COLO829 (cell line): ENCODE results near the gene PPARG.

Experiments
- DNase-seq: peaks from one replicate; pipeline ENCODE4 v3.0.0; 2012; ENCODE audit warnings: low spot score

The PPARG gene

GRCh38 chr3:12313519-12313918, 24.6 kb downstream of the PPARG start:
- DNase-seq: no peak

- no peak for DNase-seq
Measured at GRCh38 chr3:12316253-12316652, 27.4 kb downstream of the PPARG start.

GRCh38 chr3:12316729-12317351, 28.0 kb downstream of the PPARG start:
- DNase-seq: no peak

DNA sequence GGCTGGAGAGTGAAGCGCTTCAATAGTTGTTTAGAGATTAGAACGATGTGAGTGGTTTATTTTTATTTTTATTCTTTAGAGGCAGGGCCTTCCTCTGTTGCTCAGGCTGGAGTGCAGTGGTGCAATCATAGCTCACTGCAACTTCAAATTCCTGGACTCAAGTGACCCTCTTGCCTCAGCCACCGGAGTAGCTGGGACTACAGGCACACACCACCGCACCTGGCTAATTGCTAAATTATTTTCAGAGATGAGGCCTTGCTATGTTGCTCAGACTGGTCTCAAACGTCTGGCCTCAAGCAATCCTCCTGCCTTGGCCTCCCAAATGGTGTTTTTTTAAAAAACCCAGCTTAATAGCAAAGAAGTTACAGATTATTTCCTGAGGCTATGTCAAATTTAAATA, 29.0 kb downstream of the PPARG start:
- no peak for DNase-seq

DNA sequence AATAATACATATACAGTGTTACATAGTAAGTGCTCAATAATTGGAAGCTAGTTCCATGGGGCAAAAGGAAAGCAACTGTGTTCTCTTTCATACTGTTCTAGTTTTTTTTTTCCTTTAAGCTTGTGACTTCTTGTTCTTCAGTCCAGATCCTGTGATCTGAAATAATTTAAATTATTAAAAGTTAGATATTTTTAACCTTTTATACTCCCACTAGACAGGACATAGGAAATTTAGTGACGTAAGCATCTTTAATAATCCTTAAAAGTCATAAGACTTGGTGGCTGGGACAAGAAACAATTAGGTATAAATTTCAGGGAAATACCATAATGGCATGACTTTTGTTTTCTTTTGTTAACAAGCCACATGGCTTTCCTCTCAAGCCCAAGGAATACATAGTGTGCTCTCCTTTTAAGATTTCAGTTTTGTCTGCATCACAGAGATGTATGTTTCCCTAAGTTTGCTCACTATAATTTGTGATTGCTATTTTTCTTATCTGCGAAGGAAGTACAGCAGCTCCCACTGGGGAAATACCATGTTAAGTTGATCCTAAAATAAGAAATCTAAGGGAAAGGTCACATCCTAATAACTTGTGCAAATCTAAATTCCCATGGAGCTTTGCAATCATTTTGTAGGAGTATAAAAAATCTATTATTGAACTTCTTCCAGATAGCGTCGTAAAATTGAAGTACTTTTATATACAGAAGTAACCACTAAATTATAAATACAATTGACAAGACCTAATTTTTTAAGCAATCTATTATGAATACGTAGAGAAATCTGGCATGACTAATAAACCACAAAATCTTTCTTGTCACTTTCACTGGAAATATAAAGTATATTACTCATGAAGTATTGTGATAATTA, 30.1 kb downstream of the PPARG start:
- DNase-seq: no peak

DNA sequence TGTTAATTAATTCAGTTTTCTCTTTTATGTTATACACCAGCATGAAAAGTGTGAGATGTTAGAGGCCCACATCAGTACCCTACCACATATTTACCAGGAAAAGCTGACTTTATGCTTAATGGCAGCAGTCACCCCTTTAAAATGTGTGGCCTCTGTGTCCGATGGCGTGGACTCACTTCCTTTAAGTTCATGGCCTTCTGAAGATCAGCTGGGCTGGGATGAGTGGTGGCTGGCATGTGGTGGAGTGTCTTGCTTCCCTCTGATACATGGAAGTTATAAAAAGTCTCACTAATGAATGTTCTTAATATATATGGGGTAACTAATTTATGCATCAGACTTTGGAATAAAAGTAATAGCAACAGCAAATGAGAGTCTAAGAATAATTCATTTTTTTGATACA, 32.1 kb downstream of the PPARG start:
- DNase-seq: no peak

- no peak for DNase-seq
Measured at GRCh38 chr3:12323237-12323636, 34.4 kb downstream of the PPARG start.

- no peak for DNase-seq
Measured at GRCh38 chr3:12325586-12326515, 37.0 kb downstream of the PPARG start.

DNA sequence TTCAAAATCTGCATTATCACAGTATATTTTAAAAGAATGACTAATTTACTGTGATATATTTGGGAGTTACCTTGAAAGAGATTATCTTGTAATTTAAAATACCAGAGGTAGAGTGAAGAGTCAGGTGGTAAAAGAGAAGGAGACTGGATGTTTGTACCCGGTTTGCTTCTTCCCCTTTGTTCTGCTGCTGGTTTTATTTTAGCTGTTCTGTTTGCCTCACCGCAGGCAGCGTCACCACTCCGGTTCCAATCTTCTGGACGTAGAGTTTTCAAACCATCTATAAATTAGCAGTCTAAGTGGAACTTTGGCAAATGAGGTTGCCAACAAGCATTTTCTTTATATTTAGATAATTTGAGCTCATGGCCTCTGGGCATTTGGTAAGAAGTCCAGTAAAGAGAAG, 38.2 kb downstream of the PPARG start:
- DNase-seq: no peak

DNA sequence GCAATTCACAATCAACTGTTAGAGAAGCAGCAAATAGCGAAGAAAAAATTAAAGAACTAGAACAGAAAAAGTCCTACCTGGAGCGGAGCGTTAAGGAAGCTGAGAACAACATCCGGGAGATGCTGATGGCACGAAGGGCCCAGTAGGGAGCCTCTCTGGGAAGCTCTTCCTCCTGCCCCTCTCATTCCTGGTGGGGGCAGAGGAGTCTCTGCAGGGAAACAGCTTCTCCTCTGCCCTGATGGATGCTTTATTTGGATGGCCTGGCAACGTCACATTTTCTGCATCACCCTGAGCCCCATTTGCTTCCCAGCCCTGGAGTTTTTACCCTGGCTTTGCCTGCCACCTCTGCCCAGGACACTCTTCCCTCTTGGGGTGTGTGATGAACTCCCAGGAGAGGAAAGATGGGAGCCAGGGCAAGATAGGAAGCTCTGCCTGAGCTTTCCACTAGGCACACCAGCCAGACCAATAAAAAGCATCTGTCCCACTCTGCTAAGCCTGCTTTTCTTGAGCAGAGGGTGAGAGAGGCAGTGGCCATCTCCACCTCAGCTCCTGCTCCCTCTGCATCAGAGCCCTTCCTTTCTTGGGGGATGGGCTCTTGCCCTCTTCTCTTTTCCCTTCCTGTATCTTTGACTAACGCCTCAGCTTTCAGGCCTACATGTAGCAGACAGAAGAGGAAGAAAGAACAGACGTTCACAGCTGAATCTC, 39.4 kb downstream of the PPARG start:
- no peak for DNase-seq

DNA sequence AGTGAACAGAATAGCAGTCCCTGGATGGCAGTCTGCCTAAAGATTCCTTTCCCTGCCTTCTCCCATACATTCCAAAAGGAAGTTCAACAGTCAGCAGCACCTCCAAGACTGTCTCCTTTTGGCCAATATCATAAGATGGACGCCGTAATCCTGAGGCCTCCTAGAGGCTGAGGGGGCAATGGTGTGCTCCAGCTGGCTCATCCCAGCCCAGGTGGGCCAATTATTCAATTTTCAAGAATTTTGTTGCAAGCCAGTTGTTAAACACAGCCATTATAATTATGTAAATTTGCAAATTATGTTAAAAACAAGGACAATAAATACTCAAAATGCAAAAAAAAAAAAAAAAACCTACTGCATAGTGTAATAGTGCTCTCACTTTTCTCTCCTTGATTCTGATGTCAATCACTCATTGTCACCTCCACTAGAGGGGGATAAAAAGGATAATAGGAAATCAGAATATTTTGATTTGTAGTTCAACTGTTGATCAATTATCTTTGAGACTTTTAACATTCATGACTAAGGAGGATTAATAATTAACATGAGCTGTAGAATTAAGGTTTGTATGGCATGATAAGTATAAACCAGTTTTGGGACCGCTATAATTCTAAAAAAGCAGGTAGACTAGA, 40.1 kb downstream of the PPARG start:
- no peak for DNase-seq

- DNase-seq: no peak
Measured at GRCh38 chr3:12334786-12335185, 45.9 kb downstream of the PPARG start.

DNA sequence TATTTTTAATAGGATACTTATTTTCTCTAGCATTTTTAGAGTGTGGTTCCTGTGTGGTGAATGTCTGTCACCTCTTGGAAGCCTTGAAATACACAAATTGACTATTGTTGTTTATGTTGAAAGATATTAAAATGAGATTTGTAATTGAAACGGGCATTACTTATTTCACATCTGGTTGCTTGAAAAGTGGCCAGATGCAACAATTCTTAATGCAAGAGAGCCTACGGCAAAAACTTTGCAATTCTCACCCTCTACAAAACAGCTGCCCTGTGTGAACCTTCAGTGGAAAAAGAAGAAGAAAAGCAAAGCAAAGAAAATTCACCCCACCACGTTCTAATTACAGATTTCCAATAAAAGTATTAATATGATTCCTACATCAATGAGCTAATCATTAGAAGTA, 46.6 kb downstream of the PPARG start:
- DNase-seq: no peak

DNA sequence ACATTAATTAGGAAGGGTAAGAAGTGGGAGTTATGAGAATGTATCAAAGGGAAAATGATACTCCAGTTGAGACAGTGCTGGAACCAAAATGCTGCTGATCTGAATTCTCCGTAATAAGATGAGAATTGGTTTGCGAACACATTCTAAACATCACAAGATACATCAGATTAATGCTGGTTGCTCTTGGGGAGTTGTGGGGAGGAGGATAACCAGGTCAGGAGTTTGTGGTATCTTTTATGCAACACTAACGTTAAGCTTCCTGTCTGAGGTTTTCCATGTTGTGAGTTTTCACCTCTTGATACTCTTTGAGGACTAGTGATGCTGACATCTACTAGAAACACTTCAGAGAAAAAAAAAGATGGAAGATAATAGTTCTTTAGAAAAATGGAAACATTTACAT, 47.2 kb downstream of the PPARG start:
- no peak for DNase-seq

GRCh38 chr3:12338595-12339546, 50.0 kb downstream of the PPARG start:
- no peak for DNase-seq

DNA sequence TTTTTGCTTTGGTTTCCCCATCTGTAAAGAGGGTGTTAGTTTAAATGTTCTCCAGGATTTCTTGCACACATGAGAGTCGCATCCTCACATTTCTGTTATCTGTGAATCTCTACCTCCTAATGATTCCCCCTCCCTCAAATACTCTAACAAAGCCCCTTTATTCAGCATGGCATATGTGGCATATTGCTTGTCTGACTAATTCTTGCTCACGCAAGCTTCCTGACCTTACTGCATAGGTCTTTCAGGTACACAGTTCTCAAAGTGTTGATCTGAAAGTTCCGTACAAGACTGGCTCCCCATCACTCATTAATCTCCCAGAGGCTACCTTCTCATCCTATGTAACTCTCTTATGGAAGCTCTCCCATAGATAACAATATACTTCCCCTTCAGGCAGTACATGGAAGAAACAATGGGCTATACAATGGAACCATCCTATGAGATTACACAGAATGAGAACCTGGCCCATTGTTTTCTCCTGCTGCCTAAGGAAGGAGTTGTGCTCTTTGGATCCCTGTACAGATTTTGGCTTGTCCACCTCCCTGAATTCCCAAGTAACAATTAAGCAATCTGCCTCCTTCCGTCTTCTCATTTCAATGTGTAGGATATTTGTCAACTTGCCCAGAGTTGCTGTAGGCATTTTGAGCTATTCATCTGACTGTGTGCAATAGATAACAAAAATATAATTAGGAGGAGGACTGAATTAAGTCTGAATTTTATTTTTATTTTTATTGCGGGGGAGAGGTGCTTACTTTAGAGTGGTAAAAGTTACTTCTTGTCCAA, 51.0 kb downstream of the PPARG start:
- DNase-seq: no peak

- DNase-seq: no peak
Measured at GRCh38 chr3:12340506-12340905, 51.6 kb downstream of the PPARG start.

DNA sequence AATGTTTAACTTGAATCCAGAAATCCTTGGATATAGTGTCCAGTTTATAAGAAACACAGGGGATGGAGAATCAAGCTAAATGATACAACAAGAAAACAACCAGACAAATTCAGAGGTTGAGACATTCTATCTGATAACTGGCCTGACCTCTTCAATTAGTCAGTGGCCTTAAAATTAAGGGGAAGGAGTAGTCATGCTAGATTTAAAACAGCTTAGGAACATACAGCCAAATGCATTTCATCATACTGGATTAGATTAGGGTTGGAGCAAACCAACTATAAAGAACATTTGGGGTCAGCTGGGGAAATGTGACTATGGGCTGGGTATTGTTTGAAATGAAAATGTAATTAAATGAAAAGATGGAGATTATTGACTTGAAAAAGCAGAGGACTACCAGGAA, 53.3 kb downstream of the PPARG start:
- no peak for DNase-seq

DNA sequence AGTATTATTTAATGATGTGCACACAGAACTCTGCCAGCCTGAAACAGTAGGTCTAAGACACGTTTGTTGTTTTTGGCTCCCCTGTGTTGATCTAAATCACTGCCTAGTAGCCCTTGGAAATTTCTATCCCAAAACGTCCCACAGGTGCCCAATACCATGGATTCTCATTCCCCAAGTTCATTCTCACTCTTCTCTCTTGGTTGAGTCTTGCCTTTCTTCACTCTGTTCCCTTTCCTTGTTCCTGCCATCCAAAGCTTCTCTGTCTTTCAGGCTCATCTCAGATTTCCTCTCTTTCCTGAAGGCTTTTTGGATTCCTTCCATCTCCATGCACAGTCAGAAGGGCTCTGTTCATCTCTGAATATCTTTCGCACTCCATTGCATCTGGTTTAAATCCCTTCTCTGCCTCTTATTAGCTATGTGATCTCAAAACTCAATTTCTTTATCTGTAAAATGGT, 54.2 kb downstream of the PPARG start:
- DNase-seq: peak; percentile 26
